Esophagus squamous epithelium (tissue), 4 donors: ENCODE measurements around the gene CCDC83.

Experiments
- POLR2A ChIP-seq, 4 donors: fragments of 450-650 bp; IDR thresholded peaks; one replicate each; pipeline ENCODE4 v1.6.1; 2017; ENCODE audit warnings: antibody characterized with exemption in 4 of 4, mild to moderate bottlenecking in 4 of 4, moderate library complexity in 3 of 4
- TF ChIP-seq, protein P1 (sequence below), 6 experiments: fragments of 450-650 bp in 4 of 6; fragments of 200-600 bp in 2 of 6; sonication (generic) in 2 of 6; IDR thresholded peaks; one replicate each; pipeline ENCODE4 v1.5.1; 2016 to 2019; ENCODE audit warnings: antibody characterized with exemption in 6 of 6, mild to moderate bottlenecking in 4 of 6, moderate library complexity in 4 of 6

- TF ChIP-seq, protein P1, sequence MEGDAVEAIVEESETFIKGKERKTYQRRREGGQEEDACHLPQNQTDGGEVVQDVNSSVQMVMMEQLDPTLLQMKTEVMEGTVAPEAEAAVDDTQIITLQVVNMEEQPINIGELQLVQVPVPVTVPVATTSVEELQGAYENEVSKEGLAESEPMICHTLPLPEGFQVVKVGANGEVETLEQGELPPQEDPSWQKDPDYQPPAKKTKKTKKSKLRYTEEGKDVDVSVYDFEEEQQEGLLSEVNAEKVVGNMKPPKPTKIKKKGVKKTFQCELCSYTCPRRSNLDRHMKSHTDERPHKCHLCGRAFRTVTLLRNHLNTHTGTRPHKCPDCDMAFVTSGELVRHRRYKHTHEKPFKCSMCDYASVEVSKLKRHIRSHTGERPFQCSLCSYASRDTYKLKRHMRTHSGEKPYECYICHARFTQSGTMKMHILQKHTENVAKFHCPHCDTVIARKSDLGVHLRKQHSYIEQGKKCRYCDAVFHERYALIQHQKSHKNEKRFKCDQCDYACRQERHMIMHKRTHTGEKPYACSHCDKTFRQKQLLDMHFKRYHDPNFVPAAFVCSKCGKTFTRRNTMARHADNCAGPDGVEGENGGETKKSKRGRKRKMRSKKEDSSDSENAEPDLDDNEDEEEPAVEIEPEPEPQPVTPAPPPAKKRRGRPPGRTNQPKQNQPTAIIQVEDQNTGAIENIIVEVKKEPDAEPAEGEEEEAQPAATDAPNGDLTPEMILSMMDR (IDR thresholded peaks at IDR 0.05): no peak
- no peak for TF ChIP-seq POLR2A (IDR thresholded peaks at IDR 0.05)
Observed at GRCh38 chr11:85961130-85961529, 105.9 kb downstream of the CCDC83 start.
